Spleen (tissue), 11 donors: ENCODE results near the gene TRIM14. TPM values are rescaled to one million over a fixed set of nuclear protein-coding genes. Genes with fewer than 3 reads are reported as not detected.

ENCODE experiments used
- DNase-seq: peaks from one replicate; pipeline ENCODE4 v3.0.0-alpha.2; 2020
- H3K27ac ChIP-seq, 8 donors: fragments of 200-600 bp; sonication (generic) in 7 of 8; 1 replicate in 4 of 8; 2 replicates in 4 of 8; pipeline versions ENCODE4 v1.5.0 to v1.8.0; 2016 to 2021; ENCODE audit warnings: inconsistent platforms in 4 of 8, mild to moderate bottlenecking in 4 of 8, moderate library complexity in 1 of 8
- H3K27me3 ChIP-seq, 7 donors: fragments of 200-600 bp; sonication (generic) in 6 of 7; replicated peaks in 1 of 7; 1 replicate in 4 of 7; 2 replicates in 3 of 7; pipeline versions ENCODE4 v1.5.0 to v1.8.0; 2016 to 2021; ENCODE audit warnings: inconsistent platforms in 3 of 7, mild to moderate bottlenecking in 1 of 7
- H3K36me3 ChIP-seq, 6 donors: fragments of 200-600 bp; sonication (generic) in 5 of 6; 1 replicate in 4 of 6; 2 replicates in 2 of 6; pipeline versions ENCODE4 v1.5.0 to v1.8.0; 2016 to 2021; ENCODE audit warnings: inconsistent platforms in 2 of 6
- H3K4me1 ChIP-seq, 6 donors: fragments of 200-600 bp; sonication (generic) in 5 of 6; 1 replicate in 3 of 6; 2 replicates in 3 of 6; pipeline versions ENCODE4 v1.5.0 to v1.8.0; 2016 to 2021; ENCODE audit warnings: inconsistent platforms in 3 of 6
- H3K4me3 ChIP-seq, 8 donors: fragments of 200-600 bp; sonication (generic) in 7 of 8; 1 replicate in 4 of 8; 2 replicates in 4 of 8; pipeline versions ENCODE4 v1.5.0 to v1.8.0; 2016 to 2021; ENCODE audit warnings: inconsistent platforms in 4 of 8, mild to moderate bottlenecking in 4 of 8, moderate library complexity in 2 of 8
- H3K9me3 ChIP-seq, 8 donors: fragments of 200-600 bp; sonication (generic) in 7 of 8; 1 replicate in 4 of 8; 2 replicates in 4 of 8; pipeline versions ENCODE4 v1.5.0 to v1.8.0; 2016 to 2021; ENCODE audit warnings: inconsistent platforms in 4 of 8
- CTCF ChIP-seq, 11 experiments: fragments of 200-600 bp in 7 of 11; fragments of 450-650 bp in 4 of 11; sonication (generic) in 4 of 11; IDR thresholded peaks in 8 of 11; conservative IDR thresholded peaks in 3 of 11; 1 replicate in 7 of 11; 2 replicates in 4 of 11; pipeline versions ENCODE4 v1.4.0 to v1.8.0; 2016 to 2021; ENCODE audit warnings: antibody characterized with exemption in 11 of 11, inconsistent platforms in 4 of 11, mild to moderate bottlenecking in 1 of 11
- POLR2A ChIP-seq, 3 donors: fragments of 450-650 bp; IDR thresholded peaks; one replicate each; pipeline ENCODE4 v1.5.1; 2017; ENCODE audit warnings: antibody characterized with exemption in 3 of 3, mild to moderate bottlenecking in 1 of 3
- POLR2AphosphoS5 ChIP-seq, 3 donors: sonication (generic); formaldehyde crosslinking; IDR thresholded peaks; one replicate each; pipeline ENCODE4 v1.5.1; 2017; ENCODE audit warnings: antibody characterized with exemption in 3 of 3
- WGBS, 5 donors: extraction: QIAGEN DNeasy Blood & Tissue Kit in 3 of 5; methylation state at CpG; one replicate each; pipeline versions ENCODE4 v1.1.5 to v1.1.7; 2013 to 2018; 5-methylcytosine and 5-hydroxymethylcytosine counted together
- intact Hi-C: fragments of 100-400 bp; cut with DNase I; formaldehyde crosslinking; loops from one replicate; pipeline ENCODE4 v1.15.0; 2023; ENCODE audit warnings: low total_unique reads
- polyA plus RNA-seq, 3 donors: library from polyadenylated mRNA; stranded (reverse); fragments of 200-250 nt; gene quantifications; one replicate each; pipeline ENCODE4 v1.2.1, GENCODE V29; 2013
- total RNA-seq, 7 donors: library from RNA; depleted of rRNA in 3 of 7; stranded (reverse); fragments of >200 nt in 3 of 7; fragmentation: NEBNext Ultra II Directional in 4 of 7; extraction: Animal tissue kit (Norgen Biotek cat#: 25700) in 4 of 7; gene quantifications; one replicate each; pipeline versions ENCODE4 v1.1.0 to v1.2.1, GENCODE V29; 2016 to 2021
- donor health status: healthy with polysubstance abuse.
- donor health status: DM: no; HTN: no; CAD: no; lungs with moderate emphysema.
- donor health status: DM: no; HTN: no; CAD: no.
- donor health status: Bipolar disorder and iron deficiency.
- donor health status: healthy.
- donor health status: DM: no; HTN: no; CAD: no.
- donor health status: DM: yes; HTN: yes; CAD: no.

TRIM14 gene
- total and polyA plus RNA-seq, 10 donors = 11.9 to 92.9 (median 58.1) TPM

DNA sequence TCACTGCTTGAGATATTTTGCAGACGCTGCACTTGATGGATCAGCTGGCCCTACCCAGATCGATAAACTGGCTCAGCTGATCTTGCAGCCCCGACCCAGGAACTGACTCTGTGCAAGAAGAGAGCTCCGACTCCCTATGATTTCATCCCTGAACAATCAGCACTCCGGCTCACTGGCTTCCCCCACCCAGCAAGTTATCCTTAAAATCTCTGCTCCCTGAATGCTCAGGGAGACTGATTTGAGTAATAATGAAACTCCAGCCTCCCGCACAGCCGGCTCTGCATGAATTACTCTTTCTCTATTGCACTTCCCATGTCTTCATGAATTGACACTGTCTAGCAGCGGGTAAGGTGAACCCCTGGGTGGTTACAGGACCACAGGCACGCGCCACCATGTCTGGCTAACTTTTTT is 79.4 kb downstream of the TRIM14 start:
- Histone ChIP-seq H3K27me3 (no peaks in the 10 kb centered on the region), H3K36me3 (no peaks in the 10 kb centered on the region), H3K9me3 (no peaks in the 10 kb centered on the region), H3K4me3 (peak overlapping the region in 1 of 8 donors; percentile 26), H3K4me1 (peaks cover 5 to 72% (median 48%) of the 10 kb centered on the region in 6 donors), H3K27ac (no peak overlapping the region)
- intact Hi-C loops = loop anchor here (5.0 to 10.0 kb wide), 2 partner anchors 32 to 55 kb away; partner anchors contain the start of gene ANP32B
- TF ChIP-seq CTCF (IDR thresholded peaks at IDR 0.05 in 8 of 11, conservative IDR thresholded peaks at IDR 0.05 in 3 of 11) (no peak), POLR2A (IDR thresholded peaks at IDR 0.05) (no peak)
- WGBS, 5 donors = 65 to 78% (median 69%) methylated on average over 10 of the region's 10 CpGs
- no peak for DNase-seq

DNA sequence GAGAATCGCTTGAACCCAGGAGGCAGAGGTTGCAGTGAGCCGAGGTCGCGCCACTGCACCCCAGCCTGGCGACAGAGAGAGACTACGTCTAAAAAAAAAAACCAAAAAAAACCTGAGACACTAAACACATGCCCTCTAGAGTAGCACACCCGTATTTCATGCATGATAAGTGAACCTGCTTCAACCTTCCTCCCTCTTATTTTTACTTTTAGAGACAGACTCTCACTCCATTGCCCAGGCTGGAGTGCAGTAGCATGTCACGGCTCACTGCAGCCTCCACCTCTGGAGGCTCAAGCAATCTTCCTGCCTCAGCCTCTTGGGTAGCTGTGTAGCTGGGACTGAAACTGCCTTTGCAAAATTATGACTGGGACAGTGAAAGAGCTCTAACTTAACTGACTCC is 80.1 kb downstream of the TRIM14 start:
- intact Hi-C loops = loop anchor here (10.0 kb wide), 1 partner anchor 54 kb away; the partner anchor contains the start of gene ANP32B
- TF ChIP-seq POLR2A (IDR thresholded peaks at IDR 0.05) (no peak), CTCF (IDR thresholded peaks at IDR 0.05 in 8 of 11, conservative IDR thresholded peaks at IDR 0.05 in 3 of 11) (peak in 3 of 11 experiments; percentile 8 to 14 (median 13))
- no peak overlapping the region for H3K27ac ChIP-seq
- DNase-seq = no peak
- no peaks in the 10 kb centered on the region for H3K27me3 ChIP-seq
- H3K9me3 ChIP-seq = no peaks in the 10 kb centered on the region
- peaks cover 7 to 72% (median 48%) of the 10 kb centered on the region in 6 donors for H3K4me1 ChIP-seq
- peak overlapping the region in 1 of 8 donors; percentile 26 for H3K4me3 ChIP-seq
- H3K36me3 ChIP-seq = no peaks in the 10 kb centered on the region
- 71 to 81% (median 74%) methylated on average over 8 of the region's 8 CpGs for WGBS, 5 donors

DNA sequence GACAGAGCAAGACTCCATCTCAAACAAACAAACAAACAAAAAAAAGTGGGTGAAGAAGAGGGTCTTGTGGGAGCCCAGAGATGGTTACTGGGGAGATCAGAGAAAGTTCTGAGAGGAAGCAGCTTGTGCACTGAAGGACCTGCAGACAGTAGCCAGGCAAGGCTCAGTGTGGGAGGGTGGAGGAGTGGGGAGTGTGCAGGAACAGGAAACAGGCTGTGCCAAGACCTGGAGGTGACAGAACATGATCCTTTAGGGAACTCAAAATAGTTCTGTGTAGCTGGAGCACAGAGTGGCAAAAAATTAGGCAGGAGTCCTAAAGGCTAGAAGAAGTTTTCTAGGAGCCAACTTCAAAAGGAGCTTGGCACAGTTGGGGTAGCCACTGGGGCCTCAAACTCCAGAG is 81.7 kb downstream of the TRIM14 start:
- Histone ChIP-seq H3K27me3 (no peaks in the 10 kb centered on the region), H3K4me1 (peaks cover 7 to 62% (median 46%) of the 10 kb centered on the region in 6 donors), H3K36me3 (no peaks in the 10 kb centered on the region), H3K27ac (peak overlapping the region in 6 of 8 donors; percentile 17 to 73 (median 60)), H3K4me3 (no peak overlapping the region), H3K9me3 (no peaks in the 10 kb centered on the region)
- intact Hi-C loops = loop anchor here (10.0 kb wide), 1 partner anchor 53 kb away; the partner anchor contains the start of gene ANP32B
- no peak for DNase-seq
- peak in 2 of 3 donors; percentile 55 to 62 for TF ChIP-seq POLR2AphosphoS5 (IDR thresholded peaks at IDR 0.05)
- TF ChIP-seq POLR2A (IDR thresholded peaks at IDR 0.05) = no peak

DNA sequence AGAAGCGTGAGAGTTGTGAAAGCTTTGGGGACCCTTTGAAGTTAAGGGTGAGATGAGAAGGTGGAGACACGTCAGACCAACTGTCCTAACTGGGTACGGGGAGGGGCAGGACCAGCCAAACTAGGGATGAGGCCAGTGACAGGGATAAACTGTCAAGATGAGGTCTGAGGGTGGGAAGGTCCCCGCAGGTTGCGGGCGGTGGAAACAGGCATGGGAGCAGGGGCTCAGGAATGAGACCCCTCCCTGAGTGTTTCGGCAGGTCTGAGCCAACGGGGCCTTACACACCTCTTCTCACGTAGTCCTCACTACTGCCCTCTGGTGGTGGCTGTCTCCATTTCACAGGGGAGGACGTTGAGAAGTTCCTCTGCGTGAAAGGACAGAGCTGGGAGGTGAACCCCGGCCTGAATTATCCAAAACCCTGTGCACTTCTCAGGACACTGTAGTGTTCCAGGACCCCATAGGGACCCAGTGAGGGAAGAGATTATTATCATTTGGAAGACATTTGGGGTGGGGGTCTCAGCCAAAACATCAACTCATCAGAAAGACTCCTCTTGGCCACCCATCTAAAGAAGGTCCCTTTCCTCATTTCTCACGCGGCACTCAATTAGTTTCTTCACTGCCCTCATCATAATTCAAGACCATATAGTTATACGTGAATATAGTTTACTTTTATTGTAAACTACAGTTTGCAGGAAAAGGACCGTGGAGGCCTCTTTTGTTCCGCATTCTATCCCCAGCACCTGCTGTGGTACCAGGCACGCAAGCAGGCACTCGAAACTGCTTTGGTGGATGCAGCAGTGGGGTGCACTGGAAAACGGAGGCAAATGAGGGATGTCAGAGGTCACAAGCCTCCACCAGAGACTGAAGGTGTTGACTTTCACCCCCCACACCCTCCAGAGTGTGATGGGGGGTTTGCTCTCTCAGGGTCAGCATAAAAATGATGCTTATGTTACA is 84.2 kb downstream of the TRIM14 start:
- no peaks in the 10 kb centered on the region for H3K9me3 ChIP-seq
- H3K27ac ChIP-seq = peak overlapping the region in 5 of 8 donors; percentile 3 to 73 (median 56)
- TF ChIP-seq CTCF (IDR thresholded peaks at IDR 0.05 in 8 of 11, conservative IDR thresholded peaks at IDR 0.05 in 3 of 11) (peak; percentile 61 to 94 (median 86)), POLR2A (IDR thresholded peaks at IDR 0.05) (no peak), POLR2AphosphoS5 (IDR thresholded peaks at IDR 0.05) (peak in 2 of 3 donors; percentile 14 to 60)
- H3K27me3 ChIP-seq = no peaks in the 10 kb centered on the region
- peaks cover 7 to 56% (median 41%) of the 10 kb centered on the region in 6 donors for H3K4me1 ChIP-seq
- 38 to 43% (median 41%) methylated on average over 20 of the region's 20 CpGs for WGBS, 5 donors
- intact Hi-C loops = loop anchor here (5.0 to 10.0 kb wide), 2 partner anchors 50 to 113 kb away; partner anchors contain the start of genes ANP32B and TRMO
- H3K4me3 ChIP-seq = peak overlapping the region in 1 of 8 donors; percentile 44
- H3K36me3 ChIP-seq = no peaks in the 10 kb centered on the region
- peak; percentile 94 for DNase-seq
